Body of pancreas (tissue), 4 donors: ENCODE results near the gene SLC39A8. TPM values are rescaled to one million over a fixed set of nuclear protein-coding genes. Genes with fewer than 3 reads are reported as not detected.
"Not testable (repeated sequence)": the region's sequence is repeated elsewhere in the genome, so short reads cannot be mapped to it uniquely, and the experiment has no call there.

Experiments used
- ATAC-seq: fragments of 150-250 bp; one replicate; pipeline ENCODE4 v1.9.1; 2016
- DNase-seq, 4 donors: peaks; one replicate each; pipeline ENCODE4 v3.0.0-alpha.2; 2019
- H3K27ac ChIP-seq, 4 donors: fragments of 200-600 bp; sonication (generic); 1 replicate in 3 of 4; 2 replicates in 1 of 4; pipeline versions ENCODE4 v1.5.1 to v1.6.1; 2016 to 2019; ENCODE audit warnings: mild to moderate bottlenecking in 1 of 4, mixed read lengths in 1 of 4, moderate library complexity in 1 of 4
- H3K27me3 ChIP-seq, 2 donors: fragments of 200-600 bp; sonication (generic); one replicate each; pipeline ENCODE4 v1.6.0; 2016; ENCODE audit warnings: mild to moderate bottlenecking in 1 of 2
- H3K36me3 ChIP-seq, 2 donors: fragments of 200-600 bp; sonication (generic); replicated peaks in 1 of 2; 2 replicates each; pipeline ENCODE4 v1.5.1; 2016; ENCODE audit warnings: low read depth in 2 of 2; ENCODE audit not compliant: insufficient read depth in 1 of 2
- H3K4me1 ChIP-seq: fragments of 200-600 bp; sonication (generic); one replicate; pipeline ENCODE4 v1.6.0; 2016
- H3K4me3 ChIP-seq, 2 donors: fragments of 200-600 bp; sonication (generic); 1 replicate in 1 of 2; 2 replicates in 1 of 2; pipeline ENCODE4 v1.5.1; 2016 to 2019
- H3K9me3 ChIP-seq, 3 donors: fragments of 200-600 bp; sonication (generic); 1 replicate in 2 of 3; 2 replicates in 1 of 3; pipeline ENCODE4 v1.5.1; 2016
- CTCF ChIP-seq, 7 experiments: fragments of 450-650 bp in 4 of 7; fragments of 200-600 bp in 3 of 7; sonication (generic) in 3 of 7; IDR thresholded peaks; one replicate each; pipeline ENCODE4 v1.5.1; 2016 to 2019; ENCODE audit warnings: antibody characterized with exemption in 7 of 7
- POLR2A ChIP-seq, 3 donors: fragments of 450-650 bp; IDR thresholded peaks; one replicate each; pipeline ENCODE4 v1.6.1; 2016; ENCODE audit warnings: antibody characterized with exemption in 3 of 3, mild to moderate bottlenecking in 2 of 3
- WGBS, 2 donors: methylation state at CpG; one replicate each; pipeline ENCODE4 v1.1.5; 2017; 5-methylcytosine and 5-hydroxymethylcytosine counted together
- intact Hi-C: fragments of 100-400 bp; cut with DNase I; formaldehyde crosslinking; loops from one replicate; pipeline ENCODE4 v1.15.1; 2023
- total RNA-seq, 2 donors: library from RNA; depleted of rRNA; stranded (reverse); fragments of >200 nt; gene quantifications; one replicate each; pipeline ENCODE4 v1.1.0, GENCODE V29; 2016

The SLC39A8 gene
- total RNA-seq, 2 donors from 2014 or later, result 35.6 to 56.0 TPM

DNA sequence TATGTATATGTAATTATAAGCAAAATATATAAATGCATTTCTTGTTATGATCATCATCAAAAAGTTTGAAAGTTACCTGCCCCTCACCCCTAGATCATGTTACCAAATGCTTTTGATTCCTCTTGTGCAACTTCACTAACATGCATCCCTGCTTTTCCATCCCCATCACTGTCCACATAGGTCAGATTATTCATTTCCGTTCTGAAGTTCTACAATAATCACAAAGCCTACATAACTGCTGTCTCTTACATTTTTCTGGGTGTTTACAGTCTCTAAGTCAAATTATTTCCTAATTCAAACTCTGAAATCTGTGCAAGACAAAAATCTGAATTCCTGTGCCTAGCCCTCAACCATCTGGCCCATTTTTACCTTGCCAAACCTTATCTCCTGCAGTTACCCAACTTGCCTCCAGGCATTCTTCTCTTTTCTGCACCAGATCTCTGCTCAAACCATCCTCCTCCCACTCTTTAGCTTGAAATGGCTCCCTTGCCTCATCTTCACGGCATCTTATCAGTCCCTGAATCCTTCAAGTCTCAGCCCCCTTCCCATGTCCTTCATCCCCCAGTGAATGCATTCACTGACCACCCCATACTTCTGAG lies 42.4 kb upstream of the SLC39A8 start:
- H3K4me1 ChIP-seq, result no peaks in the 10 kb centered on the region
- H3K36me3 ChIP-seq, result no peaks in the 10 kb centered on the region
- no peaks in the 10 kb centered on the region for H3K9me3 ChIP-seq
- no peaks in the 10 kb centered on the region for H3K27me3 ChIP-seq
- TF ChIP-seq POLR2A (IDR thresholded peaks at IDR 0.05), result no peak
- no peak for DNase-seq
- H3K27ac ChIP-seq, result no peak overlapping the region
- no peak overlapping the region for H3K4me3 ChIP-seq
- intact Hi-C loops, result no loop called here
- ATAC-seq, result no peak
- 20 to 36% methylated on average over 2 of the region's 2 CpGs for WGBS, 2 donors

DNA sequence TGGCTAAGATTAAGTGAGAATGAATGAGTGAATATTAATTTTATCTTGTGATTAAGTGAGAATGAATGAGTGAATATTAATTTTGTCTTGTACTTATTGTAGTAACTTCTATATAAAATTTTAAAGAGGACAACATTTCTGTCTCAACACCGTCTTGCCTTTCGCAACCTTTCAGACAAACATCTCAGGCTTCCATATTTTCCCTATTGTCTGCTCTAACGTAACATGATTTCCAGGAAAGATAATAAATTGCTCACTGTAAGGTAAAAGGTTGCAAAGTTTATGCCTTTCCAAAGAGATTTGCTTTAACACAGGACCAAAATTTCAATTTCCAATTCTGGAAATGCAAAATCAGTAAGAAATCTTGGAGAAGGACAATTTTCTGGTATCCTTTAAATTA lies 41.7 kb upstream of the SLC39A8 start:
- WGBS, 2 donors, result 78 to 90% methylated on average over 3 of the region's 3 CpGs
- ATAC-seq (no peak), DNase-seq (no peak)
- no peak overlapping the region for H3K4me3 ChIP-seq
- no peak for TF ChIP-seq CTCF (IDR thresholded peaks at IDR 0.05)
- H3K27ac ChIP-seq, result no peak overlapping the region
- intact Hi-C loops, result no loop called here
- no peaks in the 10 kb centered on the region for H3K36me3 ChIP-seq
- no peaks in the 10 kb centered on the region for H3K9me3 ChIP-seq
- no peaks in the 10 kb centered on the region for H3K27me3 ChIP-seq
- H3K4me1 ChIP-seq, result no peaks in the 10 kb centered on the region

DNA sequence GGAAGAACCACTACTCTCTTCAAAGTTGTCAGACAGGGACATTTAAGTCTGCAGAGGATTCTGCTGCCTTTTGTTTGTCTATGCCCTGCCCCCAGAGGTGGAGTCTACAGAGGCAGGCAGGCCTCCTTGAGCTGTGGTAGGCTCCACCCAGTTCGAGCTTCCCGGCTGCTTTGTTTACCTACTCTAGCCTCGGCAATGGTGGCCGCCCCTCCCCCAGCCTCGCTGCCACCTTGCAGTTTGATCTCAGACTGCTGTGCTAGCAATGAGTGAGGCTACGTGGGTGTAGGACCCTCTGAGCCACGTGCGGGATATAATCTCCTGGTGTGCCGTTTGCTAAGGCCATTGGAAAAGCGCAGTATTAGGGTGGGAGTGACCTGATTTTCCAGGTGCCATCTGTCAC lies 35.0 kb upstream of the SLC39A8 start:
- H3K27ac ChIP-seq, H3K27me3 ChIP-seq, H3K9me3 ChIP-seq, H3K36me3 ChIP-seq, H3K4me1 ChIP-seq, intact Hi-C loops, DNase-seq, ATAC-seq, H3K4me3 ChIP-seq: not testable (repeated sequence)
- WGBS, 2 donors, result 66 to 67% methylated on average over 10 of the region's 10 CpGs

- ATAC-seq, result no peak
- Histone ChIP-seq H3K27ac (no peak overlapping the region), H3K4me3 (no peak overlapping the region), H3K9me3 (no peaks in the 10 kb centered on the region), H3K4me1 (no peaks in the 10 kb centered on the region), H3K36me3 (no peaks in the 10 kb centered on the region), H3K27me3 (no peaks in the 10 kb centered on the region)
- intact Hi-C loops, result no loop called here
- WGBS, 2 donors, result 86% methylated on average over 2 of the region's 2 CpGs
- no peak for DNase-seq
- TF ChIP-seq CTCF (IDR thresholded peaks at IDR 0.05), result no peak
- no peak for TF ChIP-seq POLR2A (IDR thresholded peaks at IDR 0.05)
Measured at GRCh38 chr4:102362922-102363432, 17.7 kb upstream of the SLC39A8 start.

- Histone ChIP-seq H3K4me1 (peaks cover 18% of the 10 kb centered on the region), H3K27ac (no peak overlapping the region), H3K9me3 (no peaks in the 10 kb centered on the region), H3K4me3 (no peak overlapping the region), H3K27me3 (no peaks in the 10 kb centered on the region), H3K36me3 (no peaks in the 10 kb centered on the region)
- 92 to 96% methylated on average over 3 of the region's 3 CpGs for WGBS, 2 donors
- ATAC-seq (no peak), DNase-seq (no peak)
- no peak for TF ChIP-seq POLR2A (IDR thresholded peaks at IDR 0.05)
- TF ChIP-seq CTCF (IDR thresholded peaks at IDR 0.05), result no peak
- intact Hi-C loops, result no loop called here
Measured at GRCh38 chr4:102358128-102358527, 12.8 kb upstream of the SLC39A8 start.

DNA sequence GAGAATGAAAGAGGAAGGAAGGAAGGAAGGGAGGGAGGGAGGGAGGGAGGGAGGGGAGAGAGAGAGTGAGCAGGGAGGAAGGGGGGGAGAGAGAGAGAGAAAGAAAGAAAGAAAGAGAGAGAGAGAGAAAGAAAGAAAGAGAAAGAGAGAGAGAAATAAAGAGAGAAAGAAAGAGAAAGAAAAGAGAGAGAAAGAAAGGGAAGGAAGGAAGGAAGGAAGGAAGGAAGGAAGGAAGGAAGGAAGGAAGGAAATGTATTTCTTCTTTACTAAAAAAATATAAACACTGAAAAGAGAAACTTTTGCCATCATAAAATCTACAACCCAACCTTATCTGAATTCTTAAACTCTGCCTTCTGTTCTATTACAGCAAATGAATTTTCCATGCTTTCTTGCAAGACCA lies 12.4 kb upstream of the SLC39A8 start:
- H3K36me3 ChIP-seq, H3K27me3 ChIP-seq, H3K4me3 ChIP-seq, H3K27ac ChIP-seq, ATAC-seq, intact Hi-C loops, H3K9me3 ChIP-seq, DNase-seq: not testable (repeated sequence)
- H3K4me1 ChIP-seq, result peaks cover 23% of the 10 kb centered on the region
